Vagina (tissue), 2 donors: ENCODE measurements around the gene HSD17B2.

Source experiments
- CTCF ChIP-seq, 3 experiments: fragments of 450-650 bp in 2 of 3; fragments of 200-600 bp in 1 of 3; sonication (generic) in 1 of 3; IDR thresholded peaks; one replicate each; pipeline ENCODE4 v1.5.1; 2017 to 2019; ENCODE audit warnings: antibody characterized with exemption in 3 of 3, mild to moderate bottlenecking in 2 of 3, moderate library complexity in 2 of 3
- POLR2A ChIP-seq, 2 donors: fragments of 450-650 bp; IDR thresholded peaks; one replicate each; pipeline ENCODE4 v1.6.1; 2017; ENCODE audit warnings: antibody characterized with exemption in 2 of 2, mild to moderate bottlenecking in 2 of 2, moderate library complexity in 2 of 2
- POLR2AphosphoS5 ChIP-seq, 2 donors: sonication (generic); formaldehyde crosslinking; IDR thresholded peaks; one replicate each; pipeline ENCODE4 v1.9.0; 2017; ENCODE audit warnings: antibody characterized with exemption in 2 of 2, mild to moderate bottlenecking in 2 of 2, low read depth in 1 of 2; ENCODE audit not compliant: insufficient read depth in 1 of 2

GRCh38 chr16:82062645-82063058, 27.6 kb downstream of the HSD17B2 start:
- no peak for TF ChIP-seq CTCF (IDR thresholded peaks at IDR 0.05)
- no peak for TF ChIP-seq POLR2AphosphoS5 (IDR thresholded peaks at IDR 0.05; ENCODE audit: insufficient read depth in 1 of 2, low read depth in 1 of 2)
- TF ChIP-seq POLR2A (IDR thresholded peaks at IDR 0.05): no peak
